GM12891 (cell line): Measurements from ENCODE around the gene INPP4A.
A peak's percentile ranks its signal among the peaks of the same experiment; 100 is the strongest.

Experiments used
- DNase-seq: peaks from one replicate; pipeline ENCODE4 v3.0.0; 2011; ENCODE audit warnings: low spot score; ENCODE audit not compliant: insufficient read length
- FAIRE-seq: peaks from 2 replicates; lab custom pipeline; 2011; peaks lifted over from hg19 to GRCh38; lab: Jason Lieb, UNC
- PAX5 ChIP-seq: IDR thresholded peaks from 2 replicates; pipeline ENCODE4 v1.6.1; 2011; ENCODE audit warnings: low read length, moderate library complexity, mild to moderate bottlenecking; ENCODE audit not compliant: insufficient read depth, severe bottlenecking
- POLR2AphosphoS5 ChIP-seq: IDR thresholded peaks from 2 replicates; pipeline ENCODE4 v1.6.1; 2011; ENCODE audit warnings: low read depth, low read length, control low read depth
- POU2F2 ChIP-seq: IDR thresholded peaks from 2 replicates; pipeline ENCODE4 v1.6.1; 2011; ENCODE audit warnings: low read depth, mild to moderate bottlenecking, control low read depth, low read length, moderate library complexity
- SPI1 ChIP-seq: IDR thresholded peaks from 2 replicates; pipeline ENCODE4 v1.6.1; 2011; ENCODE audit warnings: low read depth, low read length, control low read depth

INPP4A gene

GRCh38 chr2:98637401-98638147 is 192.9 kb downstream of the INPP4A start:
- FAIRE-seq (peak; percentile 79), DNase-seq (peak; percentile 36)
- TF ChIP-seq POLR2AphosphoS5: no peak
- TF ChIP-seq PAX5: no peak

- no peak for FAIRE-seq
- no peak for DNase-seq
- TF ChIP-seq POU2F2 (no peak), SPI1 (peak; percentile 95)
These were observed 198.9 kb downstream of the INPP4A start for GRCh38 chr2:98643496-98644100.
